H1 (cell line): ENCODE data around the gene DPYSL4. TPM values are rescaled to one million over a fixed set of nuclear protein-coding genes. Genes with fewer than 3 reads are reported as not detected.

Experiments used
- CTCF ChIA-PET: fragments of 300-600 bp; sonication (Branson Sonifier 250); formaldehyde crosslinking; loops from one replicate; lab custom pipeline; 2021; ENCODE audit not compliant: partially characterized antibody; lab: Charles Lee
- POLR2A ChIA-PET: fragments of 300-600 bp; sonication (Branson Sonifier 250); formaldehyde crosslinking; loops from one replicate; lab custom pipeline; 2021; ENCODE audit warnings: inconsistent platforms; ENCODE audit not compliant: partially characterized antibody; lab: Charles Lee
- DNase-seq, 2 experiments: peaks; one replicate each; pipeline versions ENCODE4 v3.0.0 to v3.0.0-alpha.2; 2010 to 2022; ENCODE audit warnings: low spot score in 2 of 2, low read depth in 1 of 2, mixed read lengths in 1 of 2
- FAIRE-seq: peaks from 2 replicates; lab custom pipeline; 2011; peaks lifted over from hg19 to GRCh38; lab: Jason Lieb, UNC
- H2AFZ ChIP-seq: 2 replicates; pipeline ENCODE4 v1.8.1; 2012; ENCODE audit warnings: low read length, inconsistent platforms
- H2AK5ac ChIP-seq: 2 replicates; pipeline ENCODE4 v1.6.1; 2013; ENCODE audit warnings: low read depth, low read length
- H2BK120ac ChIP-seq: replicated peaks from 2 replicates; pipeline ENCODE3; 2013; ENCODE audit warnings: low read depth, low read length, inconsistent platforms
- H2BK12ac ChIP-seq: 2 replicates; pipeline ENCODE4 v1.6.1; 2013; ENCODE audit warnings: low read depth, low read length
- H2BK15ac ChIP-seq: 2 replicates; pipeline ENCODE4 v1.6.1; 2013; ENCODE audit warnings: low read length
- H2BK20ac ChIP-seq: 2 replicates; pipeline ENCODE4 v1.6.1; 2013; ENCODE audit warnings: low read length
- H2BK5ac ChIP-seq: 2 replicates; pipeline ENCODE4 v1.6.1; 2013; ENCODE audit warnings: low read depth, low read length
- H3K14ac ChIP-seq: 2 replicates; pipeline ENCODE4 v1.6.1; 2013; ENCODE audit warnings: inconsistent platforms; ENCODE audit not compliant: insufficient read length
- H3K18ac ChIP-seq: 2 replicates; pipeline ENCODE4 v1.6.1; 2013; ENCODE audit warnings: low read length; ENCODE audit errors: extremely low read depth
- H3K23ac ChIP-seq: 2 replicates; pipeline ENCODE4 v1.6.1; 2013; ENCODE audit warnings: inconsistent platforms; ENCODE audit not compliant: insufficient read length
- H3K23me2 ChIP-seq: 2 replicates; pipeline ENCODE4 v1.6.1; 2013; ENCODE audit warnings: low read depth, low read length
- H3K27ac ChIP-seq: 2 replicates; pipeline ENCODE4 v1.6.1; 2011; ENCODE audit warnings: low read depth, low read length, inconsistent platforms
- H3K27me3 ChIP-seq, 4 experiments: replicated peaks in 1 of 4; 1 replicate in 1 of 4; 2 replicates in 3 of 4; pipeline versions ENCODE4 v1.6.1 to v1.8.1; 2011 to 2013; ENCODE audit warnings: low read length in 3 of 4, mild to moderate bottlenecking in 3 of 4, inconsistent platforms in 2 of 4, mixed read lengths in 2 of 4, moderate library complexity in 1 of 4; ENCODE audit not compliant: control insufficient read depth in 3 of 4, insufficient read depth in 3 of 4; ENCODE audit errors: extremely low read depth in 1 of 4
- H3K36me3 ChIP-seq, 4 experiments: 2 replicates each; pipeline versions ENCODE4 v1.6.1 to v1.8.1; 2011 to 2013; ENCODE audit warnings: mild to moderate bottlenecking in 4 of 4, low read length in 3 of 4, moderate library complexity in 2 of 4, control low read depth in 1 of 4, inconsistent platforms in 1 of 4; ENCODE audit not compliant: insufficient read depth in 4 of 4, control insufficient read depth in 2 of 4
- H3K4ac ChIP-seq: replicated peaks from 2 replicates; pipeline ENCODE3; 2013; ENCODE audit warnings: low read length, low read depth, mixed read lengths, inconsistent platforms; ENCODE audit not compliant: insufficient read length
- H3K4me1 ChIP-seq, 4 experiments: replicated peaks in 1 of 4; 1 replicate in 1 of 4; 2 replicates in 3 of 4; pipeline versions ENCODE4 v1.6.1 to v1.8.1; 2011 to 2013; ENCODE audit warnings: low read length in 3 of 4, inconsistent platforms in 2 of 4, mixed read lengths in 1 of 4; ENCODE audit not compliant: insufficient read depth in 4 of 4, control insufficient read depth in 3 of 4
- H3K4me2 ChIP-seq, 2 experiments: 2 replicates each; pipeline versions ENCODE4 v1.6.1 to v1.8.1; 2011 to 2013; ENCODE audit warnings: low read depth in 2 of 2, low read length in 2 of 2, control low read depth in 1 of 2, inconsistent platforms in 1 of 2, mild to moderate bottlenecking in 1 of 2; ENCODE audit not compliant: insufficient read depth in 1 of 2
- H3K4me3 ChIP-seq, 4 experiments: fragments of 200-600, 300-600 bp in 1 of 4; sonication (generic), shearing (Covaris generic), sonication (Bioruptor Twin) in 1 of 4; 2 replicates each; pipeline versions ENCODE4 v1.5.1 to v1.8.1; 2011 to 2016; ENCODE audit warnings: low read length in 4 of 4, low read depth in 3 of 4, control low read depth in 2 of 4, inconsistent platforms in 2 of 4, mild to moderate bottlenecking in 2 of 4, mixed read lengths in 1 of 4, moderate library complexity in 1 of 4; ENCODE audit not compliant: insufficient read depth in 2 of 4; ENCODE audit errors: extremely low read depth in 1 of 4
- H3K56ac ChIP-seq: replicated peaks from 2 replicates; pipeline ENCODE3; 2013; ENCODE audit warnings: low read depth, mild to moderate bottlenecking, mixed read lengths, low read length, inconsistent platforms; ENCODE audit not compliant: insufficient read length
- H3K79me1 ChIP-seq: 2 replicates; pipeline ENCODE4 v1.6.1; 2013; ENCODE audit warnings: low read depth, low read length, control low read depth
- H3K79me2 ChIP-seq, 2 experiments: 2 replicates each; pipeline versions ENCODE4 v1.6.1 to v1.8.1; 2012 to 2013; ENCODE audit warnings: low read length in 2 of 2, mild to moderate bottlenecking in 2 of 2, inconsistent platforms in 1 of 2; ENCODE audit not compliant: insufficient read depth in 2 of 2, control insufficient read depth in 1 of 2
- H3K9ac ChIP-seq, 4 experiments: replicated peaks in 1 of 4; 1 replicate in 1 of 4; 2 replicates in 3 of 4; pipeline versions ENCODE4 v1.6.1 to v1.8.1; 2011 to 2013; ENCODE audit warnings: low read depth in 3 of 4, low read length in 3 of 4, control low read depth in 2 of 4, mild to moderate bottlenecking in 2 of 4, moderate library complexity in 2 of 4, inconsistent platforms in 1 of 4; ENCODE audit errors: extremely low read depth in 1 of 4
- H3K9me3 ChIP-seq, 2 experiments: 2 replicates each; pipeline versions ENCODE4 v1.6.1 to v1.8.1; 2012 to 2013; ENCODE audit warnings: mild to moderate bottlenecking in 2 of 2, moderate library complexity in 2 of 2, control low read depth in 1 of 2, inconsistent platforms in 1 of 2, low read depth in 1 of 2, low read length in 1 of 2, mixed read lengths in 1 of 2; ENCODE audit not compliant: insufficient read depth in 2 of 2
- H4K20me1 ChIP-seq, 2 experiments: replicated peaks in 1 of 2; 2 replicates each; pipeline versions ENCODE3 to v1.8.1; 2011 to 2013; ENCODE audit warnings: inconsistent platforms in 2 of 2, low read length in 2 of 2, mild to moderate bottlenecking in 1 of 2; ENCODE audit not compliant: insufficient read depth in 2 of 2, control insufficient read depth in 1 of 2
- H4K5ac ChIP-seq: 2 replicates; pipeline ENCODE4 v1.6.1; 2013; ENCODE audit warnings: low read length, low read depth, mixed read lengths, inconsistent platforms; ENCODE audit not compliant: insufficient read length
- H4K8ac ChIP-seq: 2 replicates; pipeline ENCODE4 v1.8.0; 2013; ENCODE audit warnings: mild to moderate bottlenecking, moderate library complexity, low read length, inconsistent platforms; ENCODE audit not compliant: insufficient read depth; ENCODE audit errors: extremely low read depth
- H4K91ac ChIP-seq: replicated peaks from 2 replicates; pipeline ENCODE3; 2013; ENCODE audit warnings: low read length, mixed read lengths, inconsistent platforms; ENCODE audit not compliant: insufficient read length
- BACH1 ChIP-seq: IDR thresholded peaks from 2 replicates; pipeline ENCODE4 v1.6.1; 2012; ENCODE audit warnings: low read length, improper control_type of control experiment
- HDAC6 ChIP-seq: IDR thresholded peaks from one replicate; pipeline ENCODE4 v1.7.1; 2012; ENCODE audit warnings: low read depth, mild to moderate bottlenecking, inconsistent platforms, low read length, moderate library complexity
- KDM4A ChIP-seq: IDR thresholded peaks from one replicate; pipeline ENCODE4 v1.7.1; 2012; ENCODE audit warnings: low read depth, mild to moderate bottlenecking, moderate library complexity, low read length, inconsistent platforms; ENCODE audit not compliant: severe bottlenecking
- KDM5A ChIP-seq: fragments of 200-600 bp; IDR thresholded peaks from 2 replicates; pipeline ENCODE4 v1.7.1; 2012; ENCODE audit warnings: mild to moderate bottlenecking, low read length, inconsistent platforms, mixed read lengths
- POU5F1 ChIP-seq: IDR thresholded peaks from 2 replicates; pipeline ENCODE4 v1.6.1; 2011; ENCODE audit warnings: low read depth, mild to moderate bottlenecking, low read length, moderate library complexity
- SP4 ChIP-seq: IDR thresholded peaks from 2 replicates; pipeline ENCODE4 v1.6.1; 2012; ENCODE audit warnings: low read length, inconsistent platforms
- SRF ChIP-seq: IDR thresholded peaks from 2 replicates; pipeline ENCODE4 v1.6.1; 2011; ENCODE audit warnings: mild to moderate bottlenecking, low read depth, low read length, moderate library complexity
- WGBS, 2 experiments: shearing (Covaris generic) in 1 of 2; methylation state at CpG; one replicate each; pipeline versions ENCODE4 v1.1.6 to v1.1.7; 2013 to 2015; ENCODE audit warnings: low lambda C conversion rate in 2 of 2, mixed read lengths in 2 of 2, inconsistent platforms in 1 of 2, low coverage in 1 of 2, missing lambda C conversion rate in 1 of 2; ENCODE audit not compliant: insufficient replicate concordance in 2 of 2, insufficient coverage in 1 of 2, insufficient read length in 1 of 2; ENCODE audit errors: extremely low coverage in 1 of 2, missing lambda C conversion rate in 1 of 2; 5-methylcytosine and 5-hydroxymethylcytosine counted together
- polyA plus RNA-seq, 7 experiments: library from polyadenylated mRNA; depleted of rRNA in 3 of 7; stranded (reverse) in 5 of 7; unstranded in 2 of 7; fragments of >200 nt in 5 of 7; fragments of 200-250 nt in 2 of 7; gene quantifications; 1 replicate in 5 of 7; 2 replicates in 1 of 7; 4 replicates in 1 of 7; pipeline versions ENCODE4 v1.2.1 to v1.2.3, GENCODE V29; 2011 to 2013; ENCODE audit warnings: missing spikeins in 2 of 7, mixed read lengths in 2 of 7
- total RNA-seq: library from RNA; stranded (reverse); fragmentation: NEBNext Ultra II Directional; extraction: Animal tissue kit (Norgen Biotek cat#: 25700); gene quantifications from 2 replicates; pipeline ENCODE4 v1.2.1, GENCODE V29; 2021
- TF ChIP-seq, protein P1 (sequence below), 3 experiments: IDR thresholded peaks; 1 replicate in 2 of 3; 2 replicates in 1 of 3; pipeline versions ENCODE4 v1.5.1 to v1.6.1; 2011; ENCODE audit warnings: low read length in 3 of 3, mild to moderate bottlenecking in 3 of 3, inconsistent platforms in 2 of 3, low read depth in 1 of 3, moderate library complexity in 1 of 3; ENCODE audit not compliant: insufficient read depth in 1 of 3; ENCODE audit errors: control extremely low read depth in 1 of 3

Gene DPYSL4
- total and polyA plus RNA-seq, 2 of the 8 experiments (the other 6 are each of a cell fraction or from before 2014, with no cell fraction given), result 12.9 to 15.2 TPM

DNA sequence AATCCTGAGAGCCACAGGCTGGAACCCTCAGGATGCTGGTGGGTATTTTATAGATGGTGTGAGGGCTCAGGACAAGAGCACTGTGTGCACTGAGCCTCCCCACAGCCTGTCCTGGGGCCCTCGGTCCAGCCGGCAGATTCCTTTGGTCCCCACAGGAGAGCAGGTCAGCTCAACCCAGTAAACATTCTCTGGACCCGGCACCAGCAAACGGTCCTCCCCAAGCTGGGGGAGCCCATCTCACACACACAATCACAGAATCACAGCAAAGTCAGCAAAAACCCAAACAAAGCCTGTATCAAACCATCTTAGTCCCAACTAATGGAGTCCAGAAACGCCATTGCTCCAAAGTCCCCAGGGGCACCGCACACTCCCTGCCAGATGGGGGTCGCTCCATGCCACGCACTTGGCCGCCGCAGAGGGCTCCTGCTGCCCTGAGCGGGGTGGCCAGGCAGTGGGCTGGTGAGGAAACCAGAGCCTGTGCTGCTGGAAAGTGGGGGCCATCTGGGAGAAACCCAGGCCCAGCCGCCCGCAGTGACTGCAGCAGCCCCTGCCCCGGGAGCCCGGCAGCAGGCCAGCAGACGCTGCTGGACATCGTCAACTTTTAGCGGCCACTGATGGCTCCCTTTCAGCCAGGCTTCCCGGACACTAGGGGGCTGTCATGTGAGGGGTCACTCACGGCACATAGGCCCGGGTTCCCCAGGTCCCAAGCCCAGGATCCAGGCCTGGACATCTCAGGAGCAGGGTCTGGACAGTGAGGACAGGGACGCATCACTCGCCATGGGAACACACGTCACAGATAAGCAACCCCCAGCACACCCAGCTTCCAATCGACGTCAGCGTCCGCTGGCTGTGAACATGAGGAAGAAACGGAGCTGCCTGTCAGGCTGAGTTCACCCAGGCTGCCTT is 52.6 kb downstream of the DPYSL4 start:
- Histone ChIP-seq H4K8ac (no peak overlapping the region), H3K23me2 (no peaks in the 10 kb centered on the region), H3K14ac (no peak overlapping the region), H4K20me1 (peaks cover 0 to 4% of the 10 kb centered on the region in 2 experiments), H2AK5ac (no peak overlapping the region), H4K91ac (no peak overlapping the region), H2BK15ac (no peak overlapping the region), H2BK5ac (no peak overlapping the region; the same call in 1 of the 2 replicates), H3K4me1 (no peaks in the 10 kb centered on the region; a peak in 1 of 7 replicates), H3K27me3 (no peaks in the 10 kb centered on the region; a peak in 1 of 7 replicates), H3K79me1 (no peaks in the 10 kb centered on the region), H3K9ac (no peak overlapping the region), H3K4me2 (no peak overlapping the region), H2BK12ac (no peak overlapping the region), H3K27ac (no peak overlapping the region), H2BK20ac (no peak overlapping the region), H2BK120ac (no peak overlapping the region), H3K4me3 (no peak overlapping the region), H3K4ac (no peak overlapping the region), H4K5ac (no peak overlapping the region), H3K79me2 (no peaks in the 10 kb centered on the region), H3K23ac (no peak overlapping the region), H3K9me3 (no peaks in the 10 kb centered on the region), H3K56ac (no peak overlapping the region), H2AFZ (no peak overlapping the region), H3K18ac (no peak overlapping the region), H3K36me3 (no peaks in the 10 kb centered on the region)
- WGBS, 2 experiments, result 92% methylated on average over 26 of the region's 29 CpGs; no CpG with 5 or more reads in 1 of the 2 experiments
- POLR2A ChIA-PET, result interaction anchor here (0.6 kb wide), 1 partner anchor 10 kb away, joined by 3 read pairs; no protein-coding TSS in a partner anchor
- CTCF ChIA-PET, result interaction anchor here (1.1 to 2.3 kb wide), 4 partner anchors 20 to 121 kb away, joined by 3 to 9 read pairs (median 4); no protein-coding TSS in a partner anchor
- FAIRE-seq (no peak), DNase-seq (no peak)
- TF ChIP-seq HDAC6 (no peak), POU5F1 (no peak), SRF (no peak), BACH1 (no peak), KDM5A (no peak), KDM4A (no peak), SP4 (no peak)
- TF ChIP-seq, protein P1, sequence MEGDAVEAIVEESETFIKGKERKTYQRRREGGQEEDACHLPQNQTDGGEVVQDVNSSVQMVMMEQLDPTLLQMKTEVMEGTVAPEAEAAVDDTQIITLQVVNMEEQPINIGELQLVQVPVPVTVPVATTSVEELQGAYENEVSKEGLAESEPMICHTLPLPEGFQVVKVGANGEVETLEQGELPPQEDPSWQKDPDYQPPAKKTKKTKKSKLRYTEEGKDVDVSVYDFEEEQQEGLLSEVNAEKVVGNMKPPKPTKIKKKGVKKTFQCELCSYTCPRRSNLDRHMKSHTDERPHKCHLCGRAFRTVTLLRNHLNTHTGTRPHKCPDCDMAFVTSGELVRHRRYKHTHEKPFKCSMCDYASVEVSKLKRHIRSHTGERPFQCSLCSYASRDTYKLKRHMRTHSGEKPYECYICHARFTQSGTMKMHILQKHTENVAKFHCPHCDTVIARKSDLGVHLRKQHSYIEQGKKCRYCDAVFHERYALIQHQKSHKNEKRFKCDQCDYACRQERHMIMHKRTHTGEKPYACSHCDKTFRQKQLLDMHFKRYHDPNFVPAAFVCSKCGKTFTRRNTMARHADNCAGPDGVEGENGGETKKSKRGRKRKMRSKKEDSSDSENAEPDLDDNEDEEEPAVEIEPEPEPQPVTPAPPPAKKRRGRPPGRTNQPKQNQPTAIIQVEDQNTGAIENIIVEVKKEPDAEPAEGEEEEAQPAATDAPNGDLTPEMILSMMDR (IDR thresholded peaks at IDR 0.05; ENCODE audit: control extremely low read depth in 1 of 3, insufficient read depth in 1 of 3, low read depth in 1 of 3, low read length in 3 of 3), result no peak
